Stimulated activated CD4-positive, alpha-beta T cell treated with anti-CD3 and anti-CD28 coated beads, TNF-alpha, amount 100 ng/mL, for 1 hour (primary cell): ENCODE measurements around the gene LRMDA.
"Not testable (repeated sequence)": the region's sequence is repeated elsewhere in the genome, so short reads cannot be mapped to it uniquely, and the experiment has no call there.

Experiments used
- DNase-seq, 3 donors: peaks; one replicate each; pipeline ENCODE4 v3.0.0-alpha.2; 2020; ENCODE audit warnings: low read depth in 3 of 3, low spot score in 1 of 3

The LRMDA gene

DNA sequence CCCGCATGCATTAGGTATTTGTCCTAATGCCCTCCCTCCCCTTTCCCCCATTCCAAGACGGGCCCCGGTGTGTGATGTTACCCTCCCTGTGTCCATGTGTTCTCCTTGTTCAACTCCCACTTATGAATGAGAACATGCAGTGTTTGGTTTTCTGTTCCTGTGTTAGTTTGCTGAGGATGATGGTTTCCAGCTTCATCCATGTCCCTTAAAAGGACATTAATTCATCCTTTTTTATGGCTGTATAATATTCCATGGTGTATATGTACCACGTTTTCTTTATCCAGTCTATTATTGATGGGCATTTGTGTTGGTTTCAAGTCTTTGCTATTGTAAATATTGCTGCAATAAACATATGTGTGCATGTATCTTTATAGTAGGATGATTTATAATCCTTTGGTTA lies 335.3 kb downstream of the LRMDA start:
- DNase-seq = not testable (repeated sequence)

DNA sequence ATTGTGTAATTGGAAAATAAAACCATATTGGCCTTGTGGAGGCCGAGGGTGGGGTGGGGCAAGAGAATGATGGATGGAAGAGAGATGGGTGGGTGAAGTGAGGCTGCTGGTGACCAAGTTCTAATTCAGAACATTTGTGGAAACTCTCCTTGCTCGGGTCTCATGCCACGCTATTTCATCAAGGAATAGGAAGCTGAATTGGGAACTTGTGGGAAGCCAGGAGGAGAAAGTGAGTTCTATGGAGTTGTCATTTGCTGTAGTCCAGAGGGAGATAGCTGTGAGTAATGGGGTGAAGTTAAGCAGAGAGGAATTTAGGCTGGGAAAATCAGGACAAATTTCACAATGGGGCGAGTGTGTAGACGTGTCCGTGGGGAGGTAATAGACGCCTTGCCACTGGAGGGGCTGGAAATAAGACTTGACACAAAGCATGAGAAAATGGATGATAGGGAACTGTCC lies 339.2 kb downstream of the LRMDA start:
- no peak for DNase-seq

DNA sequence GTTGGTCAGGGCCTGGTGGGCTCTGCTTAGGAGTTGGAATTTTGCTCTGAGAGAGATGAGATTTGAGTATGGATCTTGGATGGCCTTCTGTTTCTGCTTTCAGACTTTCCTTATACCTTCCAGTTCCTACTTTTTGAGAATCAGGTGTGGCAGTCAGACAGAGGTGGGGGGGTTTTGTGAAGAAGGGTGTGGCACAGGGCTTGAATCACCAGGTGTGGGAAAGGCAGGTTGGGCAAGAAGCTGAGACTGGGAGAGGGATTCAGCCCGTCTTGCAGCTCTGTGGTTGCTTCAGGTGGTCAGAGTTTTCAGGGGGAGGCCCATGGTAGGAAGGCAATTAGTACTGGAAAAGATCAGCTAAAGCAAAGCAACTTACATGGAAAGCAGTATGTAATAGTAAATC lies 340.2 kb downstream of the LRMDA start:
- no peak for DNase-seq

GRCh38 chr10:75772153-75772887 lies 340.9 kb downstream of the LRMDA start:
- DNase-seq = no peak

DNA sequence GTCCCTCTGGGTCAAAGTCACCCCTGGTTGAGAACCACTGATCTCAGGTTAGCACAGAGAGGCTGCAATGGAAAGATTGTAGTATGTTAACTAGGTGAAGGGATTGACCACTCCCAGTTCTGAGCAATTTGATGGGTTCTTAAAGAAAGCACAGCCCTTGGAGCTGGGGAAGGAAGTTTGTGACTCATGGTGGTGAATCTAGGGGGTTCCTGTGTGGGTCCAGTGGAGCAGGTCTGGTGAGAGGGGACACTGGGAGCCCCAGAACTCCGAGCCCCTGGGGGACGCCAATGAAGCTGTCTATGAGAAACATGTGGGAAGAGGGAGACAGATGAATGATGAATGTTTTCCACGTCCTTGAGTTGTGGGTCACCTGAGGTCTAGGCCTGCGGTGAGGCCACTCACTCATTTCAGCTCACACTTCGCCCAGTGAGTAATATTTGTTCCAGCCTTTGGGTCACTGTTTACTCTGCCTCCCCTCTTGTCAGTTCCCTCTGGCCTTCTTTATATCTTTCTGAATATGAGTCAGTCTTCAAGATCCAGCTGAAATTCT lies 341.9 kb downstream of the LRMDA start:
- DNase-seq = no peak

DNA sequence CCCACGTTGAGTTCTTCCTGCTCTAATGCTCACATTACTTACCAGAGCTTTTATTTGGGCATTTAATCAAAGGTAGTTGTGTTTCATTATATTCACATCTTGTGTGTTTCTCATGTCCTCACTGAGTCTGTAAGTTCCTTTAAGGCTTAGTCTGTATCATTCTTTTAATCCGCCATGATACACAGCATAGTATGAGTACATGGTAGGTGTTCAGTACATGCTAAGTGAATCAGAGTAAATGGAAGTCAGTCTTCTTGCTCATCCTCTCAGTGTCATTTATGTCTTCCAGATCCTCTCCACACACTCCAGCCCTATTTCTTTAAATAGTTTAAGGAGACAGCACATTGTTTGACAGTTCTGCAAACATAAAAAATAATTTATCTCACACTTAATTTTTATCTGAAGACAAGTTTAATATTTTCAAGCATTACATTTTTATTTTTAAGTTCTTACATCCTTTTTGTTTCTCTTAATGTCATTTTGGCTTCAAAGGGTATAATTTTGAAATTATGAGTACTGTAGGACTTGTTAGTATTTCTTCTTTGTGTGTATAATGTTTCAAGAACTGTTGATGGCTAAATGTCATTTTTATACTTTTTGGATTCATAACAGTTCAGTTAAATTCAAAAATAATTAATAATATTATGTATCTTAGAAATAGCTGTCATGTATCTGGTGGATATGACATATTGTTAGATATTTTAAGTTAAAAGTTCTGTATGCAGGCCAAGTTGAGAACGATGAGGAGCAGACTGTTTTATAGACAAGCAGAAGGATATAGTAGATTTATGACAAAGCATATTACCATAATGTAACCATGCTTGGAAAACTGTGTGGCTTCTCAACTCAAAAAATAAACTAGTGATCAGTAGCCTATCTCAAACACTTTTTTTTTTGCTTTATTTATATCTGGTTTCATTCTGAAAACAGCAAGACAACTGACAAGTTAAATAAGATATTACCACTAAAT lies 342.7 kb downstream of the LRMDA start:
- no peak for DNase-seq

DNA sequence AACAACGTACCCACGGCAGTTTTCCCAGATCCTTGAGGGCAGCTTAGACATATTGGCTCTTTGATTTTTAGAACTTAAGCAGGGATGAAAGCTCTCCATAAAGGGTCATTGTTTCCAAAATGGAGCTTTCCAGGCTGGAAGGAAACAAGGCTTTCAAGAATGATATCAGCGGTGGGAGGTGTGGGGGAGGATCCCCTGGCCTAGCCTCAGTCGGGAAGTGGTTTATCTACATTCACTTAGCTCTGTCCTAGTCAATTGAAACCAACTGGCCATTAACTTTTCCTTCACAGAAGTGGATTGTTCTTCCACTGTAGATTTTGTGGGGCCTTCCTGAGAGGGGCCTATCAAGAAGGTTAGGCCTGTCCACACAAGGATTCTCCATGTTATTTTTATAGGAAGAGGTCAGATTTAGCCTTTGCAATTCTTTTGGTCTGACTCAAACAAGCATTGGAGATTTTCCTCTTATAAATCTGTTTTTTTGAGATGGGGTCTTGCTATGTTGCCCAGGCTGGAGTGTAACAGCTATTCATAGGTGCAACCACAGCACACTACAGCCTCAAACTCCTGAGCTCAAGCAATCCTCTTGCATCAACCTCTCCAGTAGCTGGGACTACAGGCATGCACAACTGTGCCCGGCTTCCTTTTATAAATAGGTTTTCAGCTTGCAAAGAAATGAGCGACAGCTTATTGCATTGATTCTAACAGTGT lies 343.5 kb downstream of the LRMDA start:
- DNase-seq = no peak

DNA sequence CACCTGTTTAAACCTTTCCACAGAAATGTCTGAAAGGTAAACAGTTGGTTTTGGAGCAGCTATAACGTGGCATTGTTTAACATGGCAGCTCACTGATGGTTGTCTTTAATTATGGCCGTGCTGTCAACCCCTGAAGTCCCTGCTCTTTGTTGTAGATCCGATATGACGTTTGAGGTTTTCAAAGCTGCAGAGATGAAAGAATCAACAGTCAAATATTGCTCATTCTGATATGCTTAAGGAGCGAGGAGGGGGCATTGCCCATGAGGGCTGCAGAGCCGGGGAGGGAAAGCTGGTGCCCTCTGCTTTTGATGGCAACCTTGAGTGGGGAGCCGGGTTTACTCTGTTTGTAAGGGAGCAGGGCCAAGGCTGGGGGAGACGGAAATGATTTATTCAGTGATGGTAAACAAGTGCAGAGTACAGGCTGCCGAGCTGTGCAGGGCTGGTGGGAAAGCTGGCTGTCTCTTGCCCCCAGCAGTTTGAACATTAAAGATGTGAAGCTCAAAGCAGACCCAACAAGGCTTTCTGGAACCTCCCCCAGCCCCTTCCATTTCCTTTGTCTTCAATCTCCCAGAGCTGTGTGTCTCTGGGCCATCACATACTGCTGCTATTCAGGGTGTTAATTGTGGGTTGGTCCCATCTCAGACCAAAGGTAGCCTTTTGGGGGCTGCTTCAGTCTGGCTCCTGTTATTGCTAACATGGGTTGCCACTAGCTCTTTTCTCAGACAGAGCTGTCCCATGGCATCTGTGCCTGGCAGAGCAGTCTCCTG lies 345.5 kb downstream of the LRMDA start:
- no peak for DNase-seq

DNA sequence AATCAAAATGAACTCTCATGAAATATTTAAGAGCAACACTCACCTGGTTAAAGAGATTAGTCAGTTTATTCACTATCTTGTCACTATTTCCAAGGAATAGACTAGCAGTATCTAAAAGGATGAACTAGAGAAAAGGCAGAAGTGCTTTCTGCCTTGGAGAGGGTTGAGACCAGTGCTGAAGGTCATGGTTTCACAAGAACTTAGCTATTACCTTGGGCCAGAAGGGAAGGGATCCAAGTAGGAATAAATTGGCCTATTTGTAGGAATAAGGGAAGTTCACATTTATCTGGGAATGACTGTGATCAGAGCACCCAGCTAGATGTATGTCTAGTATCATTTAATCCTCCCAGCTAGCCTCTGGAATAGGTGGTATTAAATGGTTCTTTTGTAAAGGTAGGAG lies 347.2 kb downstream of the LRMDA start:
- DNase-seq = no peak

- DNase-seq = no peak
These were observed 347.9 kb downstream of the LRMDA start for GRCh38 chr10:75779276-75779675.

DNA sequence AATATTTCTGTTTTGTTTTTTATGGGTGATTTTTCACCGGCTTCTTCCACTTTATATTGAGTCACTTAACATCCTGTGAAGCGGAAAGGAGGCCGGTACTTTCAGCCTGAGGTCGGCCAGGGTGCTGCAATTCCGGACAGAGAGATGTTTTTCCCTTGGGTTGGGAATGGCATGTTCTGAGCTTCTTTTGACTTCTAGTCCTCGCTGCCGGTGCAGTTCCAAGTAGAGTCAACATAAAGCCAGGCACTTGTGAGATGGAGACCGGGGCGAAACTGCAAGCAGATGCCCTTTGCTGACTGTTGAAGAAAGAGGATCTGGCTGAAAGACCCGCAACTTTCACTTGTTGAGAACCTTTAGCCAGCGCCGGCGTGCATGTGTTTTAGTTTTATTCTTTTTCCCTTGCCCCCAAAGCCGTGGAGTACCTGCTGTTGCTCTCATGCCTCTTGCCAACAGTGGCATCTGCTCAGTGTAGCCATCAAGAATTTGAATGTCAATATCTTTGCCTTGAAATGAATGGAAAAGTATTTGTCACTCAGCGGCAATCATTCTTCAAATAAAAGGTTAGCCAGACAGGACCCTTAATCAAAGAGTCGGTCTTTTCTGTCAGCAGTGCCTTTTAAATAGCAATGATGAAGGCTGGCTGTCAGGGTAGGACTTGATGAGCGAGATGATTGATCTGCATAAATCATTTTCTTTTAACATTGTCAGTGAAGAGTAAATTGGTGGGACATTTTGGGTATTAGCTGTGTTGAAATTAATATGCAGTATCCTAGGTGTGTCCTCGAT lies 351.2 kb downstream of the LRMDA start:
- no peak for DNase-seq

DNA sequence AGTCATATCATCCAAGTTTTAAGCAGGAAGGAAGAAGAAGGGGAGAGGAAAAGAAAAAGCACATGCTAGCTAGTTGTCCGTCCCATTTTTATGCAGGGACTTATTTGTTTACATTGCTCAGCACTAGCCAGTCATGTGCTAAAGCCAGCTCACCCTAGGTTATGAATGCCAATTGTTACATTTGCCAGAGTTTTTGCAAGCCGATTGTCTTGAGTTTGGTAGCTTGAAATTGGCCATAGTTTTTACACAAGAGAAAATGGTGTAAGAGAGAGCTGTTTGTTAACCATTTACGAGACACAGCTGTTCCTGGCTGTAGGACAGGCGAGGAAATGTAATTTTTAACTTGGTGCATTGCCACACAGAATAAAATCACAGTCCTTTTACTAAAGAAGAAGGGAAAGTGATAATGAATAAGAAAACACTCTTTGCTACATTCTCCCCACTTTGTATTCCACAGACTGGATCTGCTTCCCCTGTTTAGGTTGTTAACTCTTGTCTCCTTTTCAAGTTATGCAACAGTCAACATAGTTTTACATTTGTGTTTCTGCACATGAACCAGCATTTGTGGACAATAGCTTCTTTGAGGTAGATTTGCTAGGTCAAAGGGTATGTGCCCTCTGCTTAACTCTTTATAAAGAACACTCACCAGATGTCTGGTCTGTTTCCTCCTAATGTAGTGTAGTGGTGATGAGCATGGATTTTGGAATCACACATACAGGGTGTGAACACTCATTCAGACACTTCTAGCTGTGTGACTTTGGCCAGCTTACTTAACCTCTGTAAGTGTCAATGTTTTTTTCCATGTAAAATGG lies 357.2 kb downstream of the LRMDA start:
- no peak for DNase-seq

DNA sequence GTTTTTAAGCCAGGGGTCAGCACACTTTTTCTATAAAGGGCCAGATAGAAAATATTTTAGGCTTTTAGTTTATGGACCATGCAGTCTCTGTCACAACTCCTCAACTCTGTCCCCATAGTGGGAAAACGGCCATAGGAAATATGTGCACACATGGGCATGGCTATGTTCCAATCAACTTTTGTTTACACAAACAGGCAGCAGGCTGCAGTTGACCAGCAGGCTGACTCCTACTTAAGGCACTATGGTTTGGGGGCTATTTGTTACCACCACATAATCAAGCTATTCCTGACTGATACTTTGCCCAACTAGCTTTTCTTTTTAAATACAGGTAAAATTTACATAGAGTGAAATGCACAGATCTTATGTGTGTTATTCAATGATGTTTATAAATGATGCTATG lies 362.4 kb downstream of the LRMDA start:
- no peak for DNase-seq

GRCh38 chr10:75801121-75801520 lies 369.7 kb downstream of the LRMDA start:
- no peak for DNase-seq

DNA sequence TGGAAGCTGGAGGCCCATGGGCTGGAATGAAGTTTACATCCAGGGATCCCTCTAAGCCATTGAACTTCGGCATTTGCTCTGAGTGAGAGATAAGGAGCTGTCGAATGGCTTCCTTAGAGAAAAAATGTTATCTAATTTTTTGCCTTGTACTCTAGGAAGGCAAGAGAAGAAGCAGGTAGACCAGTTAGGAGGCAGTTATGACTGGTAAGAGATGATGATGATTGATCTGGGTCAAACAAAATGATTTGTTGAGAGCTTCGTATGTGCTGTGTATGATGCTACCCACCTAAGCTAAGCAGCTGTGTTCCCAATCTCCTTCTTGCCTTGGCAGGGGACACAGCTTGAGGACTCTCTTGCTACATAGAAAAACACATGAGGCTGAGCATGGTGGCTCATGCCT lies 370.2 kb downstream of the LRMDA start:
- no peak for DNase-seq

- DNase-seq = no peak
These were observed 371.7 kb downstream of the LRMDA start for GRCh38 chr10:75803121-75803520.

- DNase-seq = no peak
These were observed 372.6 kb downstream of the LRMDA start for GRCh38 chr10:75803816-75804552.

GRCh38 chr10:75806186-75806585 lies 374.8 kb downstream of the LRMDA start:
- DNase-seq = no peak
